ENCODE data around the gene MAGEB16. TPM values are rescaled to one million over a fixed set of nuclear protein-coding genes. Genes with fewer than 3 reads are reported as not detected.

The MAGEB16 gene
- polyA plus RNA-seq, 1 donor (not counting 4 experiments of a cell fraction or from before 2014, with no cell fraction given) = not detected

- dilution Hi-C loops (cut with MboI; ENCODE audit: extremely low pct_ligation_motif_present, low sequenced_read_pairs) = no loop called here
- Histone ChIP-seq H3K9ac (ENCODE audit: control insufficient read depth, extremely low read depth, insufficient read depth, low read length) (no peak overlapping the region), H3K27ac (ENCODE audit: control insufficient read depth, insufficient read depth, low read length) (no peak overlapping the region), H3K4me2 (ENCODE audit: control insufficient read depth, extremely low read depth, insufficient read depth, low read depth, low read length) (no peak overlapping the region), H3K9me3 (ENCODE audit: control insufficient read depth, low read depth, low read length) (no peaks in the 10 kb centered on the region), H3K4me1 (ENCODE audit: control insufficient read depth, extremely low read depth, insufficient read depth, low read length) (no peaks in the 10 kb centered on the region), H3K4me3 (ENCODE audit: control insufficient read depth in 2 of 3, extremely low read depth in 1 of 3, insufficient read depth in 2 of 3, low read depth in 1 of 3, low read length in 3 of 3) (no peak overlapping the region), H3K9me1 (ENCODE audit: control insufficient read depth, extremely low read depth, insufficient read depth, low read length) (no peaks in the 10 kb centered on the region), H4K20me1 (ENCODE audit: control insufficient read depth, extremely low read depth, insufficient read depth, low read length) (no peaks in the 10 kb centered on the region), H3K27me3 (ENCODE audit: control insufficient read depth, extremely low read depth, insufficient read depth, low read length) (no peaks in the 10 kb centered on the region), H3K79me2 (ENCODE audit: control insufficient read depth, insufficient read depth, low read length) (no peaks in the 10 kb centered on the region), H2AFZ (ENCODE audit: control insufficient read depth, low read length) (no peak overlapping the region), H3K36me3 (ENCODE audit: control insufficient read depth in 2 of 2, extremely low read depth in 1 of 2, insufficient read depth in 2 of 2, low read length in 2 of 2) (no peaks in the 10 kb centered on the region)
- DNase-seq (ENCODE audit: low read depth, low spot score) = no peak
- no peak for FAIRE-seq
- TF ChIP-seq CTCF (optimal IDR thresholded peaks at IDR 0.05 in 1 of 3, IDR thresholded peaks at IDR 0.05 in 1 of 3, conservative IDR thresholded peaks at IDR 0.05 in 1 of 3; ENCODE audit: extremely low read depth in 1 of 3, insufficient read depth in 2 of 3, low read length in 3 of 3) (no peak), EZH2 (IDR thresholded peaks at IDR 0.05; ENCODE audit: low read length) (no peak)
Measured at GRCh38 chrX:35785075-35785474, 13.1 kb upstream of the MAGEB16 start.

- no peaks in the 10 kb centered on the region for H3K4me1 ChIP-seq (ENCODE audit: control insufficient read depth, extremely low read depth, insufficient read depth, low read length)
- dilution Hi-C loops (cut with MboI; ENCODE audit: extremely low pct_ligation_motif_present, low sequenced_read_pairs) = no loop called here
- no peaks in the 10 kb centered on the region for H3K9me3 ChIP-seq (ENCODE audit: control insufficient read depth, low read depth, low read length)
- H3K4me3 ChIP-seq (ENCODE audit: control insufficient read depth in 2 of 3, extremely low read depth in 1 of 3, insufficient read depth in 2 of 3, low read depth in 1 of 3, low read length in 3 of 3) = no peak overlapping the region
- no peak overlapping the region for H2AFZ ChIP-seq (ENCODE audit: control insufficient read depth, low read length)
- no peak overlapping the region for H3K27ac ChIP-seq (ENCODE audit: control insufficient read depth, insufficient read depth, low read length)
- H3K79me2 ChIP-seq (ENCODE audit: control insufficient read depth, insufficient read depth, low read length) = no peaks in the 10 kb centered on the region
- H4K20me1 ChIP-seq (ENCODE audit: control insufficient read depth, extremely low read depth, insufficient read depth, low read length) = no peaks in the 10 kb centered on the region
- TF ChIP-seq EZH2 (IDR thresholded peaks at IDR 0.05; ENCODE audit: low read length) (no peak), CTCF (optimal IDR thresholded peaks at IDR 0.05 in 1 of 3, IDR thresholded peaks at IDR 0.05 in 1 of 3, conservative IDR thresholded peaks at IDR 0.05 in 1 of 3; ENCODE audit: extremely low read depth in 1 of 3, insufficient read depth in 2 of 3, low read length in 3 of 3) (no peak)
- no peak for DNase-seq (ENCODE audit: low read depth, low spot score)
- no peaks in the 10 kb centered on the region for H3K36me3 ChIP-seq (ENCODE audit: control insufficient read depth in 2 of 2, extremely low read depth in 1 of 2, insufficient read depth in 2 of 2, low read length in 2 of 2)
- H3K9ac ChIP-seq (ENCODE audit: control insufficient read depth, extremely low read depth, insufficient read depth, low read length) = no peak overlapping the region
- H3K27me3 ChIP-seq (ENCODE audit: control insufficient read depth, extremely low read depth, insufficient read depth, low read length) = no peaks in the 10 kb centered on the region
- H3K4me2 ChIP-seq (ENCODE audit: control insufficient read depth, extremely low read depth, insufficient read depth, low read depth, low read length) = no peak overlapping the region
- H3K9me1 ChIP-seq (ENCODE audit: control insufficient read depth, extremely low read depth, insufficient read depth, low read length) = no peaks in the 10 kb centered on the region
- no peak for FAIRE-seq
Measured at GRCh38 chrX:35786271-35786670, 11.9 kb upstream of the MAGEB16 start.
